Stimulated activated CD4-positive, alpha-beta T cell treated with anti-CD3 and anti-CD28 coated beads, TNF-alpha, amount 100 ng/mL, for 48 hours (primary cell): ENCODE measurements around the gene IL9.

ENCODE experiments used
- DNase-seq, 3 donors: peaks; one replicate each; pipeline ENCODE4 v3.0.0-alpha.2; 2020; ENCODE audit warnings: low read depth in 3 of 3

IL9 gene

DNA sequence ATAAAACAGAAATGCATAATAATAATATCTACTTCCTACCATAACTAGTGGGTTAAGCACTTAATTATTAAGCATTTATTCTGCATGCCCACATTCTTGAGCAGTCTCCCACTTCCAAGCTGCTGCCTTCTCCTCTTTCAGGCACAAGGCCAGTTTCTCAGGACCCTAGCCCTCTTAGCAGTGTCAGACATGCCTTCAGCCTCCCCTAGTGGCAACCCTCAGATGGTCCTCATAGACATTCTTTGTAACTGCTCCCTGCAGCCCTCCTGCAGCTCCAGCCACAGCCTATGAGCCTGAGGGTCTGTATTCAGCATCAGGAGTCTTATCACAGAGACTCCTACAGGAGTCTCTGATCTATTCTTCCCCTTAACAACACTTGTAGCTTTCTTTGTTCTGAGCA lies 3.9 kb downstream of the IL9 start:
- DNase-seq = no peak

DNA sequence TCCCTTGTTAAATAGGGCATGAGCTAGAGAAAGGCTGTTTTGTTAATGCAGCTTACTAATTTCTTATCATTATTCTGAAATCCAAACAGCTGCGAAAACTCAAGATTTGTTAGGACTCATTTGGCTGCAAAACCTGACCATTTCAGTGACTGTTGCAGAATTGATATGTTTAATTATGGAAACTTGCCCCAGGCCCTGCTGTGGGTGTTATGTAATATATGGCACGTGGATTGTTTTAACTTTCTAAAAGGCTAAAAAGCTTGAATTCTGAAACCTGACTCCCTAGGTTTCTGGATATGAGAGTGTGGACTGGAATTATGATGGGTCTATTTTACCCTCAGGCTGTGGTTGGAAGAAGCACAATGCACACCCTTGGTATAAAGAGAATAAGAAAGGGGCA lies 4.4 kb downstream of the IL9 start:
- no peak for DNase-seq

DNA sequence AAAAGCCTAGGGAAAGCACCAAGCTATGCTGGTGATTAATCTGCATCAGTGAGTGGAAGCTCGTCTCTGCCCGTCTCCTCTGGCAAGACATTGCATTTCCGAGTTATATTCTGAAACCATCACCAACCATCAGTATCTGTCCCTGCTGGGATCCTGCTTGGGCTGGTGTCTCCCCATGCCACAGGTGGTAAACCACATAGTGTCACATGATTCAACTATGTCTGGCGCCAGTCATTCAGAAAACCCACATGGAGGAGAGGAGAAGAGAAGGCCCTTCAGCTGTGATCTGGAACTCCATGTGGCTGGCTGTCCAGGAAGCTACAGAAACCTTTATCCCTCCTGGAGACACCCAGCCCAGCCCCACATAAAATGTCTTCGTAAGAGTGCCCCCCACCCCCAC lies 4.8 kb downstream of the IL9 start:
- DNase-seq = peak; percentile 18 to 56 (median 23)

DNA sequence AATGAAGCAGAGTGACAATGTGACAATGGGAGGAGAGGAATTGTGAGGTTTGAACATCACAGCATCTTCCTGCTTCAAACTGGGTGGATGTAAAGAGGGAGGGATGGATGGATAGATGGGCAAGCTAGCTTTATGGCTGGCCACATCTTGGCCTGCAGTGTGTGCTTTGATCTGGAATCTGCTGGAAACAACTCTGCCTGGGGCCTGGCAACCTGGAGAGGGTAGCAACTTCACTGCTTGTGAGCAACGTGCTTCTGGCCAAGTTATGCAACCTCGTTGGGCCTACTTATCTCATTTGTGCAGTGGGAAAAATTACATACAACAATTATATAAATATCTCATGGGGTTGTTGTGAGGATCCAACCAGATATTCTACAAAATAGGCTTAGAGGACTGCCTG lies 5.3 kb downstream of the IL9 start:
- no peak for DNase-seq

DNA sequence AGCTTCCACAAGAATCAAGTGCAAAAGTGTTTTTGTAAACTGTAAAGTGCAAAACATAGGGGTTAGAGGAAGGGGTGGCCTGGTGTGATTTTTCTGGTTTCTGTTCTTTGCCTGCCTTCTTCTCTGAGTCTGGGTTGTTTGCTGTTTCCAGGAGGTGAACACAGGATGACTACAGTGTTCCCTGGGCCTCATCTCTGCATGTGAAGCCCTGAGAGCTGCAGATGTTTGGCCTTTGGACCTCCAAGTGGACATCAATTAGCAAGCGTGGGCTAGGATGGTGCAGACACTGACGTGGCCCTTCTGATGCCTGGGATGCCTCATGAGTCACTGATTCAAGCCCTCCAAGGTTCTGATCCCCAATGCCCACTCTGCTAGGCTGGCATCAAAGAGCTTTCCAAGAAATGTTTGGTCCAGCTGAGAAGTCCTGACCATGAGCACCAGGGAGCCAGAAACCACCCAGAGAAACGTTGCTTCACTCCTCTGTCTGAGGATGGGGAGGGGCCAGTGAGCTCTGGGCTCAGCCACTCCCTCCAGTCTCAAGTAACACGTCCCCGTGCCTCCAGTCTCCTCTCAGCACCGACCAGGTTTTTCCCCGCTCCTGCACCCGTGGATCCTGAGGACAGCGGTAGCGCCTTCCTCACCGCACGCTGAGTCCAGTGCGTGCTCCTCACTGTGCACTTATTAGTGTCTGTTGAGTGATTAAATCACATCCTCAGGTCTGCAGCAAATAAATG lies 7.6 kb downstream of the IL9 start:
- no peak for DNase-seq

DNA sequence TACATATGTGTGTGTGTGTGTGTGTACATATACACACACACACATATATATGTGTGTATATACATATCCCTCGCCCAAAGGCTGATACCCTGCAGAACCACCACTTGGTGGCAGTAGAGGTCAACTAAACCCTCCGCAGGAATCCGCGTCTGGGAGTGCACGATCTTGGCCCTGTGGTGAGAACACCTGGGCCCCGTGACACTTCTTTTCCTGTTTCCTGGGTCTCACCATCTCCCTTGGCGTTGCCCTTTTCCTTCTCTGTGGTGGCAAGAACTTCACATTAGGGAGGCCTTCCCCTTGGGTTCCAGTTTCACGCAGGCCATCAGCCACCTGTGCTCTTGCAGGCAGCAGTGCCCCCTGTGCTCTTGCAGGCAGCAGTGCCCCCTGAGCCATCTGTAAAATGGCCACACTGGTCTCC lies 8.2 kb downstream of the IL9 start:
- peak; percentile 31 to 60 (median 54) for DNase-seq

DNA sequence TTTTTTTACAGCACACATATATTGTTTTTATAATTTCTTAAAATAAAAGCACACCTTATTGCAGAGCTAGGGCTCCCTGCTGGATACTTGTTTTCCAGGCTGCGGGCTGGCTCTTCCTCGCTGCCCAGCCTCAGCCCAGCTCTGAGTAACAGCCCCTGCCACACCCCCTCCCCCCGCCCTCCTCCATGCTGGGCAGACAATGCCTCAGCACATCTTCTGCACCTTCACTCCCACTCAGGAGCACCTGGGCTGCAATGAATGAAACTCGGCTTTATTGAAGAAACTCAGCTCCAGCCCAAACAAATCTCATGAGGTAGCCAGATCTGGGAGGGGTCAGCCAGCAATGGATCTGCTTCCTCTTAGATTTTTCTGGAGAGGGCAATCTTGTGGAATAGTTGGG lies 9.5 kb downstream of the IL9 start:
- no peak for DNase-seq

DNA sequence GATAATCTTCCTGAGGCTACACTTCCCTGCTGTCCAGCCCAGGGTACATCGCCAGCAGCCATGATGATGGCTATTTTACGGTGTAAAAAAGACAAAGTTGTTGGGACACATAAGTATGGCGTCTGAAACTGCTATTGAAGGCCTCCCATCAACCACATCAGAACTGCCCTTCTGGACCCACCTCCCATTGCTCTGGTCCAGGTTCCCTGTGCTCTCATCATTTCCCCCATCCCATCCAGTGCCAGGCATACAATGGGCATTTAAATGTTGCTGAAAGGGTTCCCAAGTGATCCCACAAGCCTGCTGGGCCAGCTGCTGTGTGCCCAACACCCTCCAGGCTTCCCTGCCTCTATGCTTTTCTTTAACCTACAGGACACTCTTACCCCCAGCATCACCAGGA lies 10.6 kb downstream of the IL9 start:
- DNase-seq = no peak

DNA sequence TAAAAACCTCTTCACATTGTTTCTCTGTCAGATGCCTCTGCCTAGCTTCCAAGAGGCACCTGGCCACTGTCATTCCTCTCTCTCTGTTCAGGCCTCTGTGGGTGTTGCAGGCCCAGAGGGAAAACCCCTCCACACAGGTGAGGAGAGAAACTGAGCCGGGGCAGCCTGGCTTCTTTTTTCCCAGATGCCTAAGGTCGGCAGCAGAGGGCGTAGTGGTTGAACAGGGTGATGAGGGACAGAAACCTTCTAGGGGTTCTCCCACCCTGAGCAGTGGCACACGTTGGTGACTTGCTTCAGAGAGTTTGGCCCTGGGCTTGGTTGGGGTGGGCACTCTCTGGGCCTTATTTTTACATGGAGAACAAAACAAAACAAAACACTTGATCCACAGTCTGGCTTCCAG lies 12.2 kb downstream of the IL9 start:
- no peak for DNase-seq

DNA sequence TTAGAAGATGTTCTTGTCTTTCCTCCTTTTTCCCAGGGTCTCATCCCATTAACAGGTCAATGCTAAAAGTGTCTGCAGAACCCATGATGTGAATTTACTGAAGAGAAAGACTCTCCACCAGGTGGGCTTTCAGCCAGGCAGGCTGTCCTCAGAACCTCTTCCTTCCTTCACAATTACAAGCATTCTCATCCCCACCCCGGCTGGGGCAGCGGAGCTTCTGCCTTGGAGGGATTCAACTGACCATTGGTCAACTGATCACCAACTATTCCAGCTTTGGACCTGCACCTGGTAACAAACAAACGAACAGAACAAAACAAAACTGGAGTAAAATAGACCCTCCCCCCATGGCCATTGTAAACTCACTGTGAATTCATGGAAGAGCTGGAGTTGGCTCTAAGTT lies 12.6 kb downstream of the IL9 start:
- no peak for DNase-seq

DNA sequence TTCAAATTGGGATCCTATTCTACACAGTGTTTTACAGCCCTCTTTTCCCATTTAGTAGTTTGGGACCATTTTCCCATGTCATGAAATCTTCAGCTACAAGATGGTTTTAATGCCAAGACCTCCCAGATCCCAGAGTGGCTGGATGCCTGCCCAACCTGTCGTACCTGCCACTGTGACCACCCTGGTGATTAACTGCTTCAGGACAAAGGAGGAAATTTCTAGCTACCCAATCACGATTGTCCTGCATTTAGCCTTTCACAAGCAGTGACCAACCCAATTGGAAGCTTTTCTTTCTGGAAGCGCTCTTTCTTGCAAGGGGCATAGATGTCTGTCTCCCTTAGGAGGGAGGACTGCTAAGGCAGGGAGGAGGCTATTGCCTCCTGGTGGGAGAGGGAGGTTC lies 13.8 kb downstream of the IL9 start:
- DNase-seq = no peak

DNA sequence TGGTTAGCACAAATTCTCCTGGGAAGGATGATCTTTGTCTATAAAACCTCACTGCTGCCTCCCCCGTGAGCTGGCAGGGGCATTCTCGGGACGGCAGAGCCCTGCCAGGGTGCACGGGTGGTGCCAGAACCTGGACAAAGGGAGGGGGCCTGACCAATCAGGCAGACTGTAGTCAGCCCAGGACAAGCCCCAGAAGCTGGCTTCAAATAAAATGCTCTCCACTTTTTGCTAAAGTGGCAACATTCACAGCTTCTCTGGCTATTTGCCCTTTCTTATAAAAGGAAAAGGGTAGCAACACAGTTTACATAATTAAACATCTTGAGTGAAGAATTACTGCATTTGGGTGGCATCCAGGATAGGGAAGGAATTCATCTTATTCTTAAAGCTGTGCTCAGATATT lies 14.4 kb downstream of the IL9 start:
- no peak for DNase-seq

DNA sequence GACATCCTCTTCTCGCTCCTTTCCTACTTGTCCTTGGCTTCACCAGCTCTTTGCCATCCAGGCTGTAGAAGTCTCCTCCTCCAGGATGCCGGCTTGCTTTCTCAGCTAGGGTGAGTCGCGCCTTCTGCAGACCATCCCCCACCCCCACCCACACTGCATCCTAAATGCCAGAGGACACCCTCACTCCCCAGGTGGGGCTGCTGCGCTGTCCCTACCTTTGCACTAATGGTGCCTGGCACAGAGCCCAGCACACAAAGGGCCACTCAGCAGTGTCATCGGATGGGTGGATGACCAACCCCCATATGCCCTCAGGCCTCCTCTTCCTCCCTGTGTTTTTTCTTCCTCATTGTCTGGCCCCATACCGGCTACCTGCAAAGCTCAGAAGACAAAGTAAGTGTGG lies 14.8 kb downstream of the IL9 start:
- no peak for DNase-seq

DNA sequence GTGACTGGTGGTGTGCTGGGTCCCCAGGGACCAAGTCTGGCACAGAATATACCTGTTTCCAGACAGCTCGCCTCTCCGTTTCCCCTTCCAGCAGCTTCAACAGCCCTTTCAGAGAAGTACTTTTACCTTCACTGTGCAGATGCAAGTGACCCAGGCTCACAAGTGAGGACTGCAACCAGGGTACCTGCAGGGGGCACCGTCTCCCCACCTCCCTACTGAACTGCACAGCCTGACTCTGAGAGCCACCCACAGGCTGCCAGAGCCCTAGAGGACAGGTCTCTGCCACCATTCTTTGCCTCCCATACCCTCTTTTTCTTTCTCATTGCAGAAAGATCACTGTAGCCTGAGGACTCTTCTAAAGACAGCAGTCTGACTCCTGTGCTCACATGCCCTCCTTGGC lies 15.4 kb downstream of the IL9 start:
- DNase-seq = no peak

DNA sequence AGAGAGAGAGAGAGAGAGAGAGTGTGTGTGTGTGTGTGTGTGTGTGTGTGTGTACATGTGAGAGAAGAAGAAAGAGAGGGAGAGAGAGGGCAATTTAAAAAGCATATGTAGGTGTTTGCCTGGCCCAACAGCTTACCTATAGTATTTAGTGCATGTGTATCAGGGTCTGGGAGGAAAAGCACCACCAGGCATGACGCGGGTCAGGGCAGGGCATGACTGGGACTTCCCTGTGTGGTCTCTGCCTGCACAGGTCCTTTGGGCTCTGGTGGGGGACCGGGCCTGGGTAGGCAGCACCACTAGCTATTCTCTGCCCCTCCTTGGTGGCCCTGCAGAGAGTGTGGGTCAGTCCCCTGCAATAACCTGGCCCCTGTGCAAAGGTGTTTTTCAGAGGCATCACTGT lies 16.1 kb downstream of the IL9 start:
- DNase-seq = no peak

DNA sequence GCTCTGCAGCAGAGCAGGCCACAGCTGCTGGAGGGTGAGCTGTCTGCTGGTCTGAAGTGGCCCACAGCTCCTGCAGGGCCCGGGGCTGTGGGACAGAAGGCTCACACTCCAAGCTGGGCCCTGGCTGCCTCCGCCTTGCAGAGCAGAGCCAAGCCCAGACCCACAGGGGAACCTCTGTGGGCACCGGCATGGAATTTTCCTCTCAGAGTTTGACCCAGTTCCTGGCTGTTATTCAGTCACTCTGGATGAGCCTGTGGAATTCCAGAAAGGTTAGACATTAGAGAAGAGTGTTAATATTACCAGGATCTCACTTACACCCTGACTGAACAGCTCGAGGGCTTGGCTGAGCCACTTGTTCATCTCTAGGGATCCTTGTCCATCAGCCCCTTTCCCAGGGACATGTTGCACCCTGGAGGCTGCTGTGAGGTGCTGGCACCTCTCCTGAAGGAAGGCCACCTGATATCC lies 17.5 kb downstream of the IL9 start:
- DNase-seq = no peak

DNA sequence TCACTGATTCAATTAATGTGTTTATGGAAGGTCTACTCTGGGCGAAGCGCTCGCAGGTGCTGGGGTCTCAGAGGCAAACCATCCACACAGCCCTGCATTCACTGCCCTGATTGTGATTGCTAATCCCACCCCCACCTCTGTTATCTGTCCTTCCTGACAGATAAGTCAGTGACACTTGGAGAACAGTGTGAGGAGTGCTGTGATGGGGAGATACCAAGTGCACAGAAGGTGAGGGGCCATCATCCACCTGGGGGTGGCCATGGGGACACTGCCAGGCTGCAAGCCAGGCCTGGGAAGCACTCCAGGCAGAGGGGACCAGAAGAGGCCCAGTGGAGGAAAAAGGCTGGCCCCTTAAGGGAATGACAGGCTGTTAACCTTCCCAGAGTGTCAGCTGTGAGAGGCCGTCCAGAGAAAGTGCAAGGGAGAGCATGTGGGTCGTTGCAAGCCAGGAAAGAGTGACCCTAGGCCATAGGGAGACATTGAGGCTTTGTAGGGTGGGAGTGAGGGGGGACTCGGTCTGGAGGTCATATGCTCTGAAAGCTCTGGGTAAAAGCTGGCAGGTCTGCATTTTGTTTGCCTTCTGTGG lies 18.0 kb downstream of the IL9 start:
- no peak for DNase-seq

DNA sequence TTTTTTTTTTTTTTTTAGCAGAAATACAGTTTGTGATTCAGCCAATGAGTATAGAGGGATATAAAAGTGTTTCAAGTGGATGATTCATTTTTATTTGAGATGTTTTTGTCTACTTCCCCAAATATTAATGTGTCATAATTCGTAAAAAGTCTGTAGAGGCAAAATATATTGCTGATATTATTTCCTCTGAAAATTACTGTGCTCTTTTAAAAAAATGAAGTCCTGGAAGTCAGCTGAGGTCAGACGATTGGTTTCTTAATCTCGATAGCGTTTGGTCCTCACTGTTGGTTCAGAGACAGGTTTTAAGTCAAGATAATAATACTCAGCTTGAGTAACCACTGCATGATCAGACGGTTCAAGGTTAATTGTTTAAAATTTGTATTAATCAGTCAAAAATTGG lies 19.5 kb downstream of the IL9 start:
- no peak for DNase-seq

DNA sequence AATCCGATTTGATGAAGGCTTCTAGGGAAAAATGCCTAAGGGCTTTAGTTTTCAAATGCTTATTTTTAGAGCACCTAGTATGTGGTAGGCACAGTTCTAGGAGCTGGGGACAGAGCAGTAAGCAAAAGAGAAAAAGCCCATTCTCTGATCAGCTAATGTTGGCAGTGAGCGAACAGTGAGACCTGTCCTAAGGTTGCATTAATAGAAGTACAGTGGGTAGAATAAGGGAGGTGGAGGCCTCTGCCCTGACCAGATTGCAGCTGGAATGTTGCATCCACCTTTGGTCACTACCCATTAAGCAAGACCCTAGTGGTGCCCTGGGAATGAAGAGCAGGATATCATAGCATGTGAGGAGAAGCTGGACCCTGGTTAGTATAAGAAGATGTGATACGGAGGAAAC lies 20.1 kb downstream of the IL9 start:
- no peak for DNase-seq

DNA sequence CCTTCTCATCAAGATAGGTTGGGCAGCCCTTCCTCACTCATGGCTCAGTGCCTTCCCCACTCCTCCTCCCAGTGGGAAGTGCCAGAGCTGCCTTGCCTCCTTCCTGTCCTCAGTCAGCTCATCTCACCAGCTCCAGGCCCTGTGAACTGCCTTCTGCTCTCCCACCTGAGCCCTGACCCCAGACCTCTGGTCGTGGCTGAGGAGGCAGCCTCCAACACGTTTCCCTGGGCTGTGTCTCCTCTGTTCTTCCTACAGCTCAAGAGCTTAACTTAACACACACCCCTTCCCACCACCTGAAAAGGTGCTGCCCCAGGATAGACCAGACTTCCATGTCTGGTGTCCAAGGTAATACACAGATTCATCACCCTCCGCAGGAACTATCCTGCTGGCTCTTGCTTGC lies 21.2 kb downstream of the IL9 start:
- DNase-seq = no peak

DNA sequence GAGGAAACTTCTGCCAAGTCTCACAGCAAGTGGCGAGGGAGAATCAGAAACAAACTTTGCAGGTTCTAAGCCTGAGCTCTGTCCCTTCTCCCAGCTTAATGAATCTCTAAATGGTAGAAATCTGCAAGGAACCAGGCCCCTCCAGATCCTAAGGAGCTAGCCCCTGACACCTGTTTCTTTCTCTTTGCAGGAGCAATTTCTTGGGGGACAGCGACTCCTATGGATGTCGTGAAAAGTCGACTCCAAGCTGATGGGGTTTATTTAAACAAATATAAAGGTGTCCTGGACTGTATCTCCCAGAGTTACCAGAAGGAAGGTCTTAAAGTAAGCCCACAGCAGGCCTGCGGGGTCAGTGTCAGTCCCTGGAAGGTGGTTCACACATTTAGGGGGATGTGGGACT lies 21.8 kb downstream of the IL9 start:
- DNase-seq = no peak

DNA sequence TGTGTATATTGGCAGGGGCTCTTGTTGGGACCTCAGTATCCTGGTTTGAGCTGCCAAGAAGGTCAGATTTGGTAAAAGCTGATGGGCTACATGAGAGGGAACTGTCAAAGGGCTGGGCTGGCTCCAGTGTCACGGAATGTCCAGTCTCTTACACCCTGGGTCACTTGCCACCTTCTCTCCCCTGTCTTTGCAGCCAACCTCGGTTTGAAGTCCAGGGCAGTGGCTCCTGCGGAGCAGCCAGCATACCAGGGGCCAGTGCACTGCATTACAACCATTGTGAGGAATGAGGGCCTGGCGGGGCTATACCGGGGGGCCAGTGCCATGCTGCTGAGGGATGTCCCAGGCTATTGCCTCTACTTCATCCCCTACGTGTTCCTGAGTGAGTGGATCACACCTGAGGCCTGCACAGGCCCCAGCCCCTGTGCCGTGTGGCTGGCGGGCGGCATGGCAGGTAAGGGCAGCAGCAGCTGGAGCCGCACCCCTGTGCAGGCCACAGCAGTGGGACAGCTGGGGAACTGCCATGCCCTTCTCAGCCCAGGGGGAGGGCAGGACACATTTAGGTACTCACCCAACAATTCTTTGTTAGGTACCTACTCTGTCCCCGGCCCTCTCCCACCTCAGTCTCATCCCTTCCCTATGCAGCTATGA lies 24.2 kb downstream of the IL9 start:
- DNase-seq = no peak

DNA sequence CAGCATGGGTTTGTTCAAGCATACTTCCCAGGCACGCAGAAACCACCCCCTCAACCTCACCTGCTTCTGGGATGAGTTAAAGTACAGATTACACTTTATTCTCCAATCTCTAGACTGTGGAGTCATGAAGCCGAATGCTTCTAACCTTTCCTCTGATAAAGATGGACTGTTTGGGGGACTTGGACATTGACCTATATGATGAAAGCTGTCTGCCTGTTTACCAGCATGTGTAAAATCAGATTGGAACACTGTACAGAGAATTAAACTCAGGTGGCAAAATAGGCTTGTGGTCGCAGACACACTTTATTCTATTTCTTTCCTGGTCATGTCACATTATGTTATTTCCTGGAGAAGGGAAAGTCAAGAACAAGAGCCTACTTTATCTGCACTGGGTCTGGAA lies 25.7 kb downstream of the IL9 start:
- no peak for DNase-seq
